Measurements from ENCODE around the gene ODAD2. TPM values are rescaled to one million over a fixed set of nuclear protein-coding genes. Genes with fewer than 3 reads are reported as not detected.

The ODAD2 gene
- total RNA-seq, 2 experiments from 2014 or later: not detected

- ChIA-PET POLR2A (no interaction called here), CTCF (ENCODE audit: unreplicated experiment) (no interaction called here)
- intact Hi-C loops (cut with micrococcal nuclease; ENCODE audit: unreplicated experiment): no loop called here
- TF ChIP-seq EZH2phosphoT487 (IDR thresholded peaks at IDR 0.05; ENCODE audit: borderline replicate concordance, low read depth, low read length) (no peak), CTCF (conservative IDR thresholded peaks at IDR 0.05; ENCODE audit: low read length) (no peak)
- Histone ChIP-seq H3K9me3 (ENCODE audit: low read length) (no peaks in the 10 kb centered on the region), H3K9me2 (ENCODE audit: insufficient read depth, low read length) (no peaks in the 10 kb centered on the region), H3K4me3 (ENCODE audit: low read depth, low read length, poor library complexity, severe bottlenecking) (no peak overlapping the region), H3K79me2 (ENCODE audit: insufficient read depth, low read depth, low read length) (no peaks in the 10 kb centered on the region), H3K4me2 (ENCODE audit: low read length) (no peak overlapping the region), H2AFZ (ENCODE audit: low read length) (no peak overlapping the region), H3K36me3 (ENCODE audit: insufficient read depth, low read length) (no peaks in the 10 kb centered on the region), H3K4me1 (ENCODE audit: insufficient read depth, low read length, poor library complexity, severe bottlenecking) (no peaks in the 10 kb centered on the region), H4K20me1 (ENCODE audit: insufficient read depth, low read length) (no peaks in the 10 kb centered on the region), H3K27ac (ENCODE audit: low read depth, low read length, poor library complexity, severe bottlenecking) (no peak overlapping the region)
- no peak for DNase-seq (ENCODE audit: low spot score)
- no TSS peak for BruUV-seq (replicated peaks)
Measured at GRCh38 chr10:27861781-27862180, 137.1 kb downstream of the ODAD2 start.

GRCh38 chr10:27857616-27858015 lies 141.3 kb downstream of the ODAD2 start:
- intact Hi-C loops (cut with micrococcal nuclease; ENCODE audit: unreplicated experiment): no loop called here
- H3K4me2 ChIP-seq (ENCODE audit: low read length): no peak overlapping the region
- DNase-seq (ENCODE audit: low spot score): no peak
- H4K20me1 ChIP-seq (ENCODE audit: insufficient read depth, low read length): no peaks in the 10 kb centered on the region
- H2AFZ ChIP-seq (ENCODE audit: low read length): no peak overlapping the region
- TF ChIP-seq EZH2phosphoT487 (IDR thresholded peaks at IDR 0.05; ENCODE audit: borderline replicate concordance, low read depth, low read length) (no peak), CTCF (conservative IDR thresholded peaks at IDR 0.05; ENCODE audit: low read length) (no peak)
- ChIA-PET CTCF (ENCODE audit: unreplicated experiment) (no interaction called here), POLR2A (no interaction called here)
- no peaks in the 10 kb centered on the region for H3K9me2 ChIP-seq (ENCODE audit: insufficient read depth, low read length)
- no peak overlapping the region for H3K27ac ChIP-seq (ENCODE audit: low read depth, low read length, poor library complexity, severe bottlenecking)
- H3K9me3 ChIP-seq (ENCODE audit: low read length): no peaks in the 10 kb centered on the region
- H3K4me3 ChIP-seq (ENCODE audit: low read depth, low read length, poor library complexity, severe bottlenecking): no peak overlapping the region
- BruUV-seq (replicated peaks): no TSS peak
- no peaks in the 10 kb centered on the region for H3K4me1 ChIP-seq (ENCODE audit: insufficient read depth, low read length, poor library complexity, severe bottlenecking)
- no peaks in the 10 kb centered on the region for H3K79me2 ChIP-seq (ENCODE audit: insufficient read depth, low read depth, low read length)
- H3K36me3 ChIP-seq (ENCODE audit: insufficient read depth, low read length): no peaks in the 10 kb centered on the region

GRCh38 chr10:27844223-27844622 lies 154.7 kb downstream of the ODAD2 start:
- Histone ChIP-seq H3K79me2 (ENCODE audit: insufficient read depth, low read depth, low read length) (no peaks in the 10 kb centered on the region), H2AFZ (ENCODE audit: low read length) (no peak overlapping the region), H3K36me3 (ENCODE audit: insufficient read depth, low read length) (no peaks in the 10 kb centered on the region), H3K4me3 (ENCODE audit: low read depth, low read length, poor library complexity, severe bottlenecking) (no peak overlapping the region), H3K27ac (ENCODE audit: low read depth, low read length, poor library complexity, severe bottlenecking) (no peak overlapping the region), H4K20me1 (ENCODE audit: insufficient read depth, low read length) (no peaks in the 10 kb centered on the region), H3K4me1 (ENCODE audit: insufficient read depth, low read length, poor library complexity, severe bottlenecking) (no peaks in the 10 kb centered on the region), H3K9me3 (ENCODE audit: low read length) (no peaks in the 10 kb centered on the region), H3K9me2 (ENCODE audit: insufficient read depth, low read length) (no peaks in the 10 kb centered on the region), H3K4me2 (ENCODE audit: low read length) (no peak overlapping the region)
- intact Hi-C loops (cut with micrococcal nuclease; ENCODE audit: unreplicated experiment): no loop called here
- BruUV-seq (replicated peaks): no TSS peak
- ChIA-PET CTCF (ENCODE audit: unreplicated experiment) (no interaction called here), POLR2A (no interaction called here)
- no peak for DNase-seq (ENCODE audit: low spot score)
- TF ChIP-seq EZH2phosphoT487 (IDR thresholded peaks at IDR 0.05; ENCODE audit: borderline replicate concordance, low read depth, low read length) (no peak), CTCF (conservative IDR thresholded peaks at IDR 0.05; ENCODE audit: low read length) (no peak)

Measured in OCI-LY7 (cell line).